Measurements from ENCODE around the gene TCFL5.

GRCh38 chr20:62825333-62825985 lies 36.2 kb downstream of the TCFL5 start:
- TF ChIP-seq CTCF (IDR thresholded peaks at IDR 0.05), result no peak
- TF ChIP-seq POLR2AphosphoS5 (IDR thresholded peaks at IDR 0.05), result no peak
- no peak for TF ChIP-seq POLR2A (IDR thresholded peaks at IDR 0.05; ENCODE audit: low read depth)
- TF ChIP-seq EP300 (IDR thresholded peaks at IDR 0.05), result no peak
